Colonic mucosa (tissue), 4 donors: ENCODE results near the gene MYZAP. TPM values are rescaled to one million over a fixed set of nuclear protein-coding genes. Genes with fewer than 3 reads are reported as not detected.

ENCODE experiments used
- DNase-seq: peaks from one replicate; pipeline ENCODE4 v3.0.0-alpha.2; 2020
- H3K27ac ChIP-seq: fragments of 200-600 bp; one replicate; pipeline ENCODE4 v1.8.0; 2021
- H3K27me3 ChIP-seq: fragments of 200-600 bp; one replicate; pipeline ENCODE4 v1.8.0; 2021
- H3K36me3 ChIP-seq: fragments of 200-600 bp; one replicate; pipeline ENCODE4 v1.8.0; 2021
- H3K4me1 ChIP-seq: fragments of 200-600 bp; one replicate; pipeline ENCODE4 v1.8.0; 2021; ENCODE audit warnings: mild to moderate bottlenecking
- H3K4me3 ChIP-seq: fragments of 200-600 bp; one replicate; pipeline ENCODE4 v1.8.0; 2021
- H3K9ac ChIP-seq, 2 donors: one replicate each; pipeline ENCODE4 v1.7.0; 2013; ENCODE audit warnings: control low read depth in 2 of 2, low read depth in 2 of 2, low read length in 2 of 2
- H3K9me3 ChIP-seq: fragments of 200-600 bp; one replicate; pipeline ENCODE4 v1.8.0; 2021
- intact Hi-C: fragments of 100-400 bp; cut with DNase I; formaldehyde crosslinking; loops from one replicate; pipeline ENCODE4 v1.14.1; 2022
- total RNA-seq, 2 donors: library from RNA; stranded (reverse); fragmentation: NEBNext Ultra II Directional in 1 of 2; extraction: Animal tissue kit (Norgen Biotek cat#: 25700) in 1 of 2; gene quantifications; one replicate each; pipeline ENCODE4 v1.2.1, GENCODE V29; 2021
- TF ChIP-seq, protein P1 (sequence below): fragments of 200-600 bp; IDR thresholded peaks from one replicate; pipeline ENCODE4 v1.8.0; 2022; ENCODE audit warnings: antibody characterized with exemption, mild to moderate bottlenecking
- donor health status: healthy.
- donor health status: DM: no; HTN: no; CAD: no.
- donor health status: DM: no; HTN: no; CAD: no.

MYZAP gene
- total RNA-seq, 2 donors from 2014 or later = 11.7 to 12.2 TPM

DNA sequence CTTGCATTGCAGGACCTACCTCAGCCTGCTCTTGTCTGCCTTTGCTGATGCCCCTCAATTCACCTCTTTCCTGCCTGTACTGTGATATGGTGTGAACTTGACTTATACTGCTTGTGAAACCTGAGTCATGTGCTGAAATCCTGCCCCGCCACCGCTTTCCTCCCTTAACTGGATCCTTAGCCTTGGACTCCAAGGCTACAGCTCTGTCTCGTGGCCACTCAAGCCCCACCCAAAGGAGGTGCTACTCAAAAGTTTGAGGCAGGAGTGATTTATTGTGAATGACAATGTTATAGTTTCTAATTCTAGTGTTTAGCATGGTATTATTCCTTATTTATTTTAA, 56.1 kb downstream of the MYZAP start:
- H3K4me3 ChIP-seq = no peak overlapping the region
- intact Hi-C loops = no loop called here
- no peaks in the 10 kb centered on the region for H3K36me3 ChIP-seq
- H3K9ac ChIP-seq = no peak overlapping the region
- H3K27me3 ChIP-seq = no peaks in the 10 kb centered on the region
- no peaks in the 10 kb centered on the region for H3K9me3 ChIP-seq
- H3K4me1 ChIP-seq = no peaks in the 10 kb centered on the region
- no peak overlapping the region for H3K27ac ChIP-seq
- DNase-seq = peak; percentile 53
- TF ChIP-seq, protein P1, sequence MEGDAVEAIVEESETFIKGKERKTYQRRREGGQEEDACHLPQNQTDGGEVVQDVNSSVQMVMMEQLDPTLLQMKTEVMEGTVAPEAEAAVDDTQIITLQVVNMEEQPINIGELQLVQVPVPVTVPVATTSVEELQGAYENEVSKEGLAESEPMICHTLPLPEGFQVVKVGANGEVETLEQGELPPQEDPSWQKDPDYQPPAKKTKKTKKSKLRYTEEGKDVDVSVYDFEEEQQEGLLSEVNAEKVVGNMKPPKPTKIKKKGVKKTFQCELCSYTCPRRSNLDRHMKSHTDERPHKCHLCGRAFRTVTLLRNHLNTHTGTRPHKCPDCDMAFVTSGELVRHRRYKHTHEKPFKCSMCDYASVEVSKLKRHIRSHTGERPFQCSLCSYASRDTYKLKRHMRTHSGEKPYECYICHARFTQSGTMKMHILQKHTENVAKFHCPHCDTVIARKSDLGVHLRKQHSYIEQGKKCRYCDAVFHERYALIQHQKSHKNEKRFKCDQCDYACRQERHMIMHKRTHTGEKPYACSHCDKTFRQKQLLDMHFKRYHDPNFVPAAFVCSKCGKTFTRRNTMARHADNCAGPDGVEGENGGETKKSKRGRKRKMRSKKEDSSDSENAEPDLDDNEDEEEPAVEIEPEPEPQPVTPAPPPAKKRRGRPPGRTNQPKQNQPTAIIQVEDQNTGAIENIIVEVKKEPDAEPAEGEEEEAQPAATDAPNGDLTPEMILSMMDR = no peak

DNA sequence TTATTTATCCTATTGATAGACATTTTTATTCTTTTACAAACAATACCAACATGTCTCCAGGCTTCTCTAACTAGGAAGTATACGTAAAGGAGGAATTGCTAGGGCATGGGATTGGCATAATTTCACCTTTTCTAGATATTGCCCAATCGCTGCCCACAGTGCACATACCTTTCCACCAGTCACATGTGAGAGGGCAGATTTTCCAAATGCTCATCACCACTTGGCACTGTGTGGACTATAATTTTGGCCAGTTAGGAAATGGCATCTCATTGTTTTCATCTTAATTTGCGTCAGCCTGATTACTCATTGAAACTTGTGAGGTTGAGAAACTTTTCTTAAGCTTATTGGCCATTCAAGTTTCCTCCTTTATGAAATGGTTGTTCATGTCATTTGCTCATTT, 57.4 kb downstream of the MYZAP start:
- Histone ChIP-seq H3K27ac (no peak overlapping the region), H3K36me3 (no peaks in the 10 kb centered on the region), H3K4me3 (no peak overlapping the region), H3K9me3 (no peaks in the 10 kb centered on the region), H3K9ac (no peak overlapping the region), H3K27me3 (no peaks in the 10 kb centered on the region), H3K4me1 (no peaks in the 10 kb centered on the region)
- intact Hi-C loops = no loop called here
- no peak for DNase-seq
- TF ChIP-seq, protein P1 = no peak

DNA sequence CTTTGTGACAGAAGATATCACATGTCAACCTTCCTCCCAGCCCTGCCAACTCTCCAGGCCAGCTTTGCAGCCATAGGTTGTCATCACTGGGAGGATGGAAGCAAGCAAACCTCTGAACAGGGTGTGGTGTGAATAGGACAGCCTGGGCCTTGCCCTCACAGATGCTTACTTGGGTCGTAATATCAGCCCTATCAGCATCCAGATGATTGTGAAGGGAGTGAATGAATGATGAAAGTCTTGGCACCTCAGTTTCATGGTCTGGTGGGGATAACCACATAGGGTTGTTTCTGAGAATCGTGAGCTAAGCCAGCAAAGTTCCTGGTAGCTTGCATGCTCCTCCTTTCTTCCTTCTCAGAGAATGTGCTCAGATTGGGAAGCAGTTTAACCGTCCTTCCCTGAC, 59.7 kb downstream of the MYZAP start:
- no peak overlapping the region for H3K9ac ChIP-seq
- TF ChIP-seq, protein P1 = no peak
- H3K36me3 ChIP-seq = no peaks in the 10 kb centered on the region
- no peaks in the 10 kb centered on the region for H3K4me1 ChIP-seq
- intact Hi-C loops = no loop called here
- H3K27ac ChIP-seq = no peak overlapping the region
- no peak overlapping the region for H3K4me3 ChIP-seq
- no peak for DNase-seq
- H3K9me3 ChIP-seq = no peaks in the 10 kb centered on the region
- no peaks in the 10 kb centered on the region for H3K27me3 ChIP-seq

- no peak overlapping the region for H3K27ac ChIP-seq
- no peaks in the 10 kb centered on the region for H3K9me3 ChIP-seq
- H3K4me3 ChIP-seq = no peak overlapping the region
- no peaks in the 10 kb centered on the region for H3K4me1 ChIP-seq
- TF ChIP-seq, protein P1 = no peak
- intact Hi-C loops = no loop called here
- no peak overlapping the region for H3K9ac ChIP-seq
- no peak for DNase-seq
- no peaks in the 10 kb centered on the region for H3K36me3 ChIP-seq
- H3K27me3 ChIP-seq = no peaks in the 10 kb centered on the region
Measured at GRCh38 chr15:57652481-57652880, 60.8 kb downstream of the MYZAP start.

DNA sequence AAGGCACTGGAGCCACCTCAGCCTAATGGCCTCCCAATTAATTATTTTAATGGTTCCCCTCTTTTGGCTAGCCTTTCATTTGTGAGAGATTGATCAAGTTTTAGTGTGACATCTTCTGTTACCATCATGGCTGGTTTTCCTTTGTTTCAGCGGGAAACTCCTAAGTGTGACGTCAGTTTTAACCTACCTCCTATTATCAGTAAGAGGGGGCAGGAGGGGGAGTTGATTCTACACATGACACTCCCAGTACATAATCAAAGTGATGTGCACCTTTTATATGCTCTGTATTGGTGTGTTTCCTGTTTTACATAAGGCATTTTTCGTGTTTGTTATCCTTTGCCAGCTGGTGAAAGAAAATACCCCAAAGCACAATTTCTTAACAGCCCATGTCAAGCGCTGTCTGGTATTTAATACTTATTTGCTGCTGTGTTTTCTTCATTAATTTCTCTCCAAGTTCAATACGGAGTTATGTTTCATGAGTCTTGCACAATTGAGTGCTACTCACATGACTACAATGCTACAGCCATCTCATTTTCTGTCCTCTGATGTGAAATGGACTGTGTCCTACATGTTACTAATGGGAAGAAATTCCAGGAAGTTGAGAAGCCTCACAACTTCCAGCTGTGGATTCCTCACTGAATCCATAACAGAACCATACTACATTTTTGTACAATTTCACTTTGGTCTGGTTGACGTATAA, 62.6 kb downstream of the MYZAP start:
- H3K9ac ChIP-seq = no peak overlapping the region
- DNase-seq = no peak
- intact Hi-C loops = no loop called here
- no peaks in the 10 kb centered on the region for H3K4me1 ChIP-seq
- H3K27me3 ChIP-seq = no peaks in the 10 kb centered on the region
- no peaks in the 10 kb centered on the region for H3K9me3 ChIP-seq
- no peaks in the 10 kb centered on the region for H3K36me3 ChIP-seq
- no peak overlapping the region for H3K4me3 ChIP-seq
- TF ChIP-seq, protein P1 = no peak
- H3K27ac ChIP-seq = no peak overlapping the region
